ENCODE measurements around the gene SLC26A2. TPM values are rescaled to one million over a fixed set of nuclear protein-coding genes. Genes with fewer than 3 reads are reported as not detected.

Gene SLC26A2
- total and polyA plus RNA-seq, 4 donors, result 5.8 to 25.6 (median 14.1) TPM

- WGBS, 2 donors, result 74 to 78% methylated on average over 2 of the region's 2 CpGs
- H3K4me3 ChIP-seq, result no peak overlapping the region
- peaks cover 20 to 56% (median 38%) of the 10 kb centered on the region in 4 donors for H3K36me3 ChIP-seq (ENCODE audit: control insufficient read depth in 4 of 4, insufficient read depth in 4 of 4, low read length in 4 of 4)
- H3K27me3 ChIP-seq (ENCODE audit: control insufficient read depth in 3 of 3, insufficient read depth in 3 of 3, low read length in 2 of 3), result no peaks in the 10 kb centered on the region
- no peak for TF ChIP-seq CTCF (IDR thresholded peaks at IDR 0.05; ENCODE audit: control extremely low read depth, extremely low read depth)
- no peak for ATAC-seq (ENCODE audit: insufficient read depth, low FRiP score)
- DNase-seq, result peak in 2 of 3 donors; percentile 6 to 46
- peaks cover 0 to 31% (median 0%) of the 10 kb centered on the region in 5 donors for H3K4me1 ChIP-seq (ENCODE audit: control insufficient read depth in 5 of 5, insufficient read depth in 5 of 5, low read length in 5 of 5)
- peak overlapping the region; percentile 22 to 88 for H3K27ac ChIP-seq (ENCODE audit: low read depth in 1 of 2, low read length in 1 of 2)
- H3K9me3 ChIP-seq (ENCODE audit: control insufficient read depth in 4 of 4, insufficient read depth in 3 of 4, low read length in 3 of 4), result no peaks in the 10 kb centered on the region
- H3K9ac ChIP-seq (ENCODE audit: insufficient read depth in 1 of 2, low read length in 2 of 2), result no peak overlapping the region
Observed at GRCh38 chr5:150022681-150023080, 62.1 kb downstream of the SLC26A2 start.

- Histone ChIP-seq H3K9ac (ENCODE audit: insufficient read depth in 1 of 2, low read length in 2 of 2) (no peak overlapping the region), H3K4me3 (no peak overlapping the region), H3K36me3 (ENCODE audit: control insufficient read depth in 4 of 4, insufficient read depth in 4 of 4, low read length in 4 of 4) (peaks cover 18 to 56% (median 39%) of the 10 kb centered on the region in 4 donors), H3K27me3 (ENCODE audit: control insufficient read depth in 3 of 3, insufficient read depth in 3 of 3, low read length in 2 of 3) (no peaks in the 10 kb centered on the region), H3K9me3 (ENCODE audit: control insufficient read depth in 4 of 4, insufficient read depth in 3 of 4, low read length in 3 of 4) (no peaks in the 10 kb centered on the region), H3K27ac (ENCODE audit: low read depth in 1 of 2, low read length in 1 of 2) (peak overlapping the region; percentile 22 to 88), H3K4me1 (ENCODE audit: control insufficient read depth in 5 of 5, insufficient read depth in 5 of 5, low read length in 5 of 5) (peaks cover 0 to 31% (median 0%) of the 10 kb centered on the region in 5 donors)
- ATAC-seq (ENCODE audit: insufficient read depth, low FRiP score) (no peak), DNase-seq (no peak)
- 91 to 96% methylated on average over 1 of the region's 1 CpG for WGBS, 2 donors
- no peak for TF ChIP-seq CTCF (IDR thresholded peaks at IDR 0.05; ENCODE audit: control extremely low read depth, extremely low read depth)
Observed at GRCh38 chr5:150023136-150023535, 62.6 kb downstream of the SLC26A2 start.

- WGBS, 2 donors, result 63 to 77% methylated on average over 9 of the region's 9 CpGs
- DNase-seq (peak in 1 of 3 donors; percentile 7), ATAC-seq (ENCODE audit: insufficient read depth, low FRiP score) (no peak)
- Histone ChIP-seq H3K4me1 (ENCODE audit: control insufficient read depth in 5 of 5, insufficient read depth in 5 of 5, low read length in 5 of 5) (peaks cover 0 to 31% (median under 1%) of the 10 kb centered on the region in 5 donors), H3K27ac (ENCODE audit: low read depth in 1 of 2, low read length in 1 of 2) (peak overlapping the region; percentile 4 to 73), H3K4me3 (no peak overlapping the region), H3K27me3 (ENCODE audit: control insufficient read depth in 3 of 3, insufficient read depth in 3 of 3, low read length in 2 of 3) (no peaks in the 10 kb centered on the region), H3K9ac (ENCODE audit: insufficient read depth in 1 of 2, low read length in 2 of 2) (no peak overlapping the region), H3K36me3 (ENCODE audit: control insufficient read depth in 4 of 4, insufficient read depth in 4 of 4, low read length in 4 of 4) (peaks cover 8 to 48% (median 35%) of the 10 kb centered on the region in 4 donors), H3K9me3 (ENCODE audit: control insufficient read depth in 4 of 4, insufficient read depth in 3 of 4, low read length in 3 of 4) (no peaks in the 10 kb centered on the region)
- TF ChIP-seq CTCF (IDR thresholded peaks at IDR 0.05; ENCODE audit: control extremely low read depth, extremely low read depth), result no peak
Observed at GRCh38 chr5:150024346-150024984, 63.9 kb downstream of the SLC26A2 start.

Measured in lung (tissue), 12 donors.